HG03469 (cell line): ENCODE measurements around the gene AS3MT.
"Not testable (repeated sequence)": the region's sequence is repeated elsewhere in the genome, so short reads cannot be mapped to it uniquely, and the experiment has no call there.

Experiments
- ATAC-seq: cut with Tn5 transposase; IDR thresholded peaks from one replicate; pipeline ENCODE4 v1.9.1; 2021; ENCODE audit warnings: mild to moderate bottlenecking, moderate library complexity, moderate number of reproducible peaks; ENCODE audit not compliant: unreplicated experiment

The AS3MT gene

DNA sequence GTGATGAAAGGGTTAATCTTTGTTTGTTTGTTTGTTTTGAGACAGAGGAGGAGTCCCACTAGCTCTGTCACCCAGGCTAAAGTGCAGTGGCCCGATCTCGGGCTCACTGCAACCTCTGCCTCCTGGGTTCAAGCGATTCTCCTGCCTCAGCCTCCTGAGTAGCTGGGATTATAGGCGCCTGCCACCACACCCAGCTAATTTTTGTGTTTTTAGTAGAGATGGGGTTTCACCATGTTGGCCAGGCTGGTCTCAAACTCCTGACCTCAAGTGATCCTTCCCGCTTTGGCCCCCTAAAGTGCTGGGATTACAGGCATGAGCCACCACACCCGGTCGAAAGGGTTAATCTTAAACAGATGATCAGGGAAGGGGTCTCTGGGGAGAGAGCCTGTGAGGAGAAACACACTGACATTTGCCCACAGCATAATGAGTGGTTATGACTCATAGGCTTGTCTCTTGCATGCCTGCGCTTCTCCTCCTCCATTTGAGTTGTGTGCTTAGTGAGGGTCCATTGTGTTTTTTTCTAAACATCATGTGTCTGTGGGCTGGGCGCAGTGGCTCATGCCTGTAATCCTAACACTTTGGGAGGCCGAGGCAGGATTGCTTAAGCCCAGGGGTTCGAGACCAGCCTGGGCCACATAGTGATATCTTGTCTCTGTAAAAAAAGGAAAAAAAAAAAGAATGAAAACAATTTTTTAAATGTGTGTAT lies 13.4 kb upstream of the AS3MT start:
- not testable (repeated sequence) for ATAC-seq

DNA sequence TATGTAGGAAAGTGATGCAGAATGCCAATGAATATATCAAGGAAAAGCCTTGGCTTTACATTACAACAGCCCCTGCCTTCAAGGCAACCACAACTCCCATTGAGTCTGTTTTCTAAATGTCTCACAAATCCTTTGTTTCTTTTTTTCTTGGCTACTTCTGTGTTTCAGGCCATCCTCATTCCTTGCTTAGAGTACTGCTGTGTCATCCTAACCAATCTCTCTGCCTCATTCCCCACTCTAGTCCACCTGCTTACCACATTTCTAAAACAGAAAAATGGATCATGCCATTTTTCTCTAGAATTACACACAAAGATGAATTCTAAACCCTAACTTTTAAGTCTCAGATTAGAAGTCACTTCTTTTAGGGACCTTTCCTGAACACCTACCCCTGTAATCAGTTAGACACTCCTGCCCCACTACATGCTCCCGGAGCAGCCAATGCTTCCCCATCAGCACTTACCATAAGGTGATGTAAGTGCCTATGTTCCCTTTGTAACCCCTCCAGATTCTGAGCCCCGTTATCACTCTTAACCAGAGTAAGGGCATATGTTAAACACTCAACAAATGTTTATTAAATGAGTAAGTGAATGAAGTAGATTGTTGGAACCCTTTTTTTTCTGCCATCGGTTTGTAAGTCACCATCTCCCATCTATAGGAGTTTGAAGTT lies 12.4 kb upstream of the AS3MT start:
- ATAC-seq: no peak

DNA sequence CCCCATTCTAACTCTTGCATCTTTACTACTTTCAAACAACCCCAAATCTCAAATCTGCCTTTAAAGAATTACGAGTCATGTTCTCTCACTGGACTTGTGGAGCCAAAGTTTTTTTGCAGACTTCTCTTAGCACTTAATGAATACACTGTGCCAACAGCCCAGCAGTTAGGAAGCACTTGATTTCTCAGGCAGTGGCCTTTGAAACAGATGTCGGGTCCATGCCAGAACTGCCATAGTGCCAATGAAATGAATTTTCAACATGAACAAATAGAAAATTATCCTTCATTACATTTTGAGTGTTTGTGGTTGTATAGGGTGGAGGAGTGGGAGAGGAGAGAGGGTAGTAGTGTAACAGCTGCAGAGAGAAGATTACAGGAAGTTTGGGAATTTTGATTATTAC lies 9.4 kb upstream of the AS3MT start:
- no peak for ATAC-seq

DNA sequence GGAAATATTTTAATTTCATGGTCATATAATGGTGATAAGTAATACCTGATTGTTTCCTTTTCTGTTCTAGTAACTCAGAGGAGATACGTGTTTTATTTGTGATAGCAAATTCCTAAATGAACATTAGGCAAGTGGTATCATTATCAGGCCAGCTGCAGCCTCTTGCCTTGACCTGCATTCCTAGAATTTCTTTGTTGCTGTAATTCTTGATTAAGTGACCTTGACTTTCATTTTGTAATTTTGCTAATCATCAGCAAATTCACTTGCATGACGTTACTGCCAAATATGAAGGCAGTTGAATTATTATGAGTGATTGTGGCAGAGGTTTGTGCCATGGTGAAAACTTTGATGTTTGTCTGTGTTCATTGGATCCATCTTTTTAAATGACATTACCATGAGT lies 5.6 kb upstream of the AS3MT start:
- ATAC-seq: no peak

DNA sequence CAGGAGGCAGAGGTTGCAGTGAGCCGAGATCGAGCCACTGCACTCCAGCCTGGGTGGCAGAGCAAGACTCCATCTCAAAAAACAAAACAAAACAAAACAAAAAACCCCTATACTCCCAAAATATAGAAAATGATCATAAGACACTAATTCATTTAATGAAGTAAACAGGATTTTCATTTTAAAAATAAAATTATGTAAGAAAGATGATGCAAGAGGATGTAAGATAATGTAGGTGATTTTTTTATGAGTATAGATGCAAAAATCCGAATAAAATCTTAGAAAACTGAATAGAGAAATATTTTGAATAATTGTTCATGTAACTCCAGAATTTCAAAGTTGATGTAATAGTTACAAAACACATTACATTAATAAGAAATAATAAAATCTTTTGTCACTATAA lies 3.6 kb upstream of the AS3MT start:
- no peak for ATAC-seq

DNA sequence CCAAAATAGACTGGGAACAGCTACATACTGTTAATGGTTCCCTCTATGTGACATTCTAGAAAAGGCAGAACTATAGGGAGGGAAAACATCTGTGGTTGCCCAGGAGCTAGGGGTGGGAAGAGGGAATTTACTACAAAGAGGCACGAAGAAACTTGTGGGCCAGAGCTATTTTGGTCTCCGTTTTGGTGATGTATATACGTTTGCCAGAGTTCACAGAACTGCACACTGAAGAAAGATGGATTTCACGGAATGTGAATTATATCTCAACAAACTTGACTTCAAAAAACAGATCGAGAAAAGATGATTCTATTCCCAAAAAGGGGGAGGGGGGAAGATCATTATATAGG lies 386 bp upstream of the AS3MT start:
- ATAC-seq: no peak

DNA sequence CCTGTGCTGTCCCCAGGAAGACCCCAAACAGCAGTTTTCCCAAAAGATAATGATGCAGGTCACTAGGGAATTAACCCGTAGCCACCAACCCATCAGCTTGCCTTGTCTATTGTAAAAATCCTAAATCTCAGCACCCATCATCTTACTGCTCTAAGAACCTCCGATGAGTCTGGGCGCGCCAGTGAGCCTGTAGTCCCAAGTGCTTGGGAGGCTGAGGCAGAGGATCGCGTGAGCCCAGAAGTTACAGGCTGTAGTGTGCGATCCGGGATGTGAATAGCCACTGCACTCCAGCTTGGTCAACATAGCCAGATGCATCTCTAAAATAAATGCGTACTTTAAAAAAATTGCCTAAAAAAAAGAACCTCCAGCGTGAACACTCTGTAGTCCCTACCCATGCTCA lies 951 bp downstream of the AS3MT start:
- ATAC-seq: no peak

DNA sequence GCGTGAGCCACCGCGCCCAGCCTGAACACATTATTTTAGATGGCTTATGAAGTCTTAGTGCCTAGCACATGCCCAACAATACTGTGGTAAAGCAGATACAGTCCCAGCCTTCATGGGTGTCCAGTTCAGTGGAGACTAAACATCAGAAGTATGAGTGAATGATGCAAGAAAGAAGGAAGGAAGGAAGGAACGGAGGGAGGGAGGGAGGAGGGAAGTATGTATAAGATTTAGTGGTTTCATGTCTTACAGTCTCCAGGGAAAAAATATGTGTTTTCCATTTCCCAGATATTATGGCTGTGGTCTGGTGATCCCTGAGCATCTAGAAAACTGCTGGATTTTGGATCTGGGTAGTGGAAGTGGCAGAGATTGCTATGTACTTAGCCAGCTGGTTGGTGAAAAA lies 2.9 kb downstream of the AS3MT start:
- no peak for ATAC-seq

DNA sequence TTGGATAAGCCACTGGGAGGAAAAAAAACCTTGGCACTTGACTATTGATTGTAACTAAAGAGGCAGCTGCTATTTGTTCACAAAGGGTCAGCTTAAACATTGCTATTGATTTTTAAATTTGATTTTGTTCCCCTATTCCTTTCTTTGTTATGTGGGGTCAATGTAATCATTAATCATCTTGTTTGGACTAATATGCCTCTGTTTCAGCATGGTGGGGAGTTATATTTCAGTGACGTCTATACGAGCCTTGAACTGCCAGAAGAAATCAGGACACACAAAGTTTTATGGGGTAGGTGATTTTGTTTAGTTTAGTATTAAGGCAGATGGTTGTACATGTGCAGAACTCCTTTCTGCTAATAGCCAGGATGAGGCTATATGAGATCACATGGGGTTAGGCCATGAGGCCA lies 7.5 kb downstream of the AS3MT start:
- no peak for ATAC-seq

DNA sequence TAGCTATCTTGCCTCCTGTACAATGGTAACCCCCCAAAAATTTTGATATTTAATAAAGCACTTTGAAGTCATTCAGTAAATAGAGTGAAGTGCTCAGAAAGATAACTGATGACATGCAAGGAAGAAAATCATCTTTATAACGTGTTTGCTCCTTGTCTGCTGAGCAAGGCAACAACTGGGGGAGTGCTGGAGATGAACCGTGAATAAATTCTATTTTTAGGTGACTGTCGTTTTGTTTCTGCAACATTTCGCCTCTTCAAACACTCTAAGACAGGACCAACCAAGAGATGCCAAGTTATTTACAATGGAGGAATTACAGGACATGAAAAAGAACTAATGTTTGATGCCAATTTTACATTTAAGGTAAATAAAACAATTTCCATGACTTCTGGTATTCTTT lies 9.4 kb downstream of the AS3MT start:
- ATAC-seq: no peak

DNA sequence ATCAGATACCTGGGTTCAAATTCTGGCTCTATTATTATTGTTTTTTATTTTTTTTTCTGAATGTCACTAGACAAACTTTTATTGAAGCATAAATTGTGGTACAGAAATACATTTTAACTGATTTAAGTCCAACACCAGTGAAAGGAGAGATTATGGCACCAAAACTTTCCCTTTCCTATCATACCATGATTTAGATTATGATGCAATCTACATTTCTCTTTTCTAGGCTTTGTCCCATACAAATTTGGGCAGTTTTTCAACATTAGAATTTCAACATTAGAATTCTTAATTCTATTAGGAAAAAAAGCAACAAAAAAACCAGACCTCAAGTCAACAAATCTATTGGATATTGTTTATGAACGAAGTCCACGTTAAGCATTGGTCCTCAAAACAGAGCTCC lies 11.0 kb downstream of the AS3MT start:
- ATAC-seq: no peak

DNA sequence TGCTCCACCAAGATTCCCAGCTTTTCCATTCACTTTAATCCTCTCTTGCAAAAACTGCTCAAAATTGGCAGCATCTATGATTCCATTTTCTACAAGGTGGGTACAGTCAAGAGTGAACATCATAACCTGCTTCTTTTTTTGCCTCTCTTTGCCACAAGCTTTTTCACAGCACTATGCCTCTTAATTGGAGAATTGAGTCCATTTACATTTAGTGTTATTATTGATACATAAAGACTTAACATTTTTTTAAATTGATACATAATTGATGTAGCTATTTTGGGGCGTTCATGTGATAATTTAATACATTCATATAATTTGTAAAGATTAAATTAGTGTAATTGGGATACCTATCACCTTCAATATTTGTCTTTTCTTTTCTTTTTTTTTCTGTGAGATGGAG lies 18.8 kb downstream of the AS3MT start:
- ATAC-seq: no peak

DNA sequence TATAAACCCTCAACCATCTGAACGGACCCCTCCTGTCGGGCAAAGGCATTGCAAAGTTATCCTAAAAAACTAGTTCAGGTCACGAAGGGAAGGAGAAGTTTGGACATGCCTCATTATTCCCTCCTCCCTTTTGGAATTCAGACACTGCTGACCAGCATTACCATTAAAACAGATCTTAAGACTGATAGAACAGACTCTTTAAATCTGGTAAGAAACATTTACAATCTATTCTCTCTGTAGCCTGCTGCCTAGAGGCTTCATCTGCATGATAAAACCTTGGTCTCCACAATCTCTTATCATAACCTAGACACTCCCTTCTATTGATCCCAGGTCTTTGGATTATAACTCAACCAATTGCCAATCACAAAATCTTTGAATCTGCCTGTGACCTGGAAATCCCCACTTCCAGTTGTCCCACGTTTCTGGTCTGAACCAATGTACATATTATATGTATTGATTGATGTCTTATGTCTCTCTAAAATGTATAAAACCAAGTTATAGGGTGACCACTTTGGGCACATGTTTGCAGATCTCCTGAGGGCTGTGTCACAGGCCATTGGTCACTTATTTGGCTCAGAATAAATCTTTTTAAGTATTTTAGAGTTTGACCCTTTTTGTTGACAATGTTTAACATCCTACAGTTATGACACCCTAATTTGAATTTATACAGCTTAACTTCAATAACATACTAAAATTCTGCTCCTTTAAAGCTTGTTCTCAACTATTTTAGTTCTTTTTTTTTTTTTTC lies 25.4 kb downstream of the AS3MT start:
- ATAC-seq: no peak

DNA sequence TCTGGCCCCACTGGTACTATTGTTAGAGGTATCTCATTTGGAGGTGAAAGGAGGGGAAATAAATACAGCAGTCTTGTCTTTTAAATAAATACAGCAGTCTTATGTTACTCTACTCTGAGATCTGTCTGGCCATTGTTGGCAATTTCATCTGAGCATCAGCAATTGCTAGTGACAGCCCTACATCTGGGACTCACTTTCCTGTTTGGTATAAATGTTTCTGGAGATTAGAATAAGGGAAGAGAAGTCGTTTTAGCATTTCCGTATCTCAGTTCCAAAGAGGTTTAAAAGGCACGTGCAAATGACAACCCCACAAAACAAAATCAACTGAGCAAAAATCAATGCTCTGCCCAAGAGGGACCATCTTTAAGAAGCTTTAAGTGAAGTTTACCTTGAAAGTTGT lies 30.7 kb downstream of the AS3MT start:
- no peak for ATAC-seq

DNA sequence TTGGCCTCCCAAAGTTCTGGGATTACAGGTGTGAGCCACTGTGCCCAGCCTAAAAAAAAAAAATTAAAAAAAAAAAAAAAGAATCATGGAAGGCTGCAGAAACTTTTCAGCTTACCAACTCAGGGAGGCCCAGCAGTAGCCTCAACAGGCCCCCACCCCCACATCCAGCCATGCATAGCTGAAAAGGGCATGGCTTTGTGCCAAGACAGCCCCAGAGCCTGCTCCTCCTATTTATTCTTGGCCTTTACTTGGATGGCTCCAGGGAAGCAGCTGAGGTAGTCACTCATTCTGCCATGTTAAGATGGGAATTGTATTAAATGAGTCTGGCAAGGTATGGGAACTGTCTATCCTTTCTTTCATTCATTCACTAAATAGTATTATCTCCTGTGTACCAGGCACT lies 35.1 kb downstream of the AS3MT start:
- ATAC-seq: no peak

DNA sequence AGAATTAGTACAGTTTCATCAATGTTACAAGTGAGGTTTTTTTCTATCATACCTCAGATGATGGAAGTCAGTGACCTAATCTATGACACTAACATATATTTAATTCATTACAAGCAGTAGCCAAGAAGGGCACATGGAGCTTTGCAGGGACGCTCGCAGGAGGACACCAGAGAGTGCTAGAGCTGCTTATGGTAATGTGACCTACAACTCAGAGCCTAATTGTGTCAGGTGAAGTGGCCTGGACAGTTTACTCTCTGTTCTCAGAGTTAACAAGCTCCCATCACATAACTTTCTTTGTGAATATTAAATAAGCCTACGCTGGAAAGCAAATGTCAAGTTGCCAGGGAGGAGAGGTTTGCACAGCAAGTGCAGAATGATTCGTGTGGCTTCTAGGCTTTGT lies 37.2 kb downstream of the AS3MT start:
- ATAC-seq: no peak

DNA sequence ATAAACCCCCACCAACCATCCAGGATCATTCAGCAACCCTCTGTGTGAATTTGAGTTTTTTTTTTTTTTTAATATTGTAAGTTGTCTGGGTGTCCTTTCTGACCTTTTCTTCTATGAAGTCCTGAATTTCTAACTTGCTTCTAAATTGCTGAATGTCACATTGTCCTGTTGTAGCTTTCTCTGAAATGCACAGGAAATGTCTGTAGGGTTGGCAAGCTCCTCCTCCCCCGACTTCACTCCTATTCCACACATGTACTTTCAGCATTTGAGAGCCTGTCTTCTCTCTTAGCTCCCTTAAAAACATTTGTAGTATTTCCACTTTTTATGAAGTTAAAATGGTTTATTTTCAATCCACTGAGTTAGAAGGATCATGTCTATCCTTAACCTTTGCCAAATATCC lies 45.5 kb downstream of the AS3MT start:
- no peak for ATAC-seq

DNA sequence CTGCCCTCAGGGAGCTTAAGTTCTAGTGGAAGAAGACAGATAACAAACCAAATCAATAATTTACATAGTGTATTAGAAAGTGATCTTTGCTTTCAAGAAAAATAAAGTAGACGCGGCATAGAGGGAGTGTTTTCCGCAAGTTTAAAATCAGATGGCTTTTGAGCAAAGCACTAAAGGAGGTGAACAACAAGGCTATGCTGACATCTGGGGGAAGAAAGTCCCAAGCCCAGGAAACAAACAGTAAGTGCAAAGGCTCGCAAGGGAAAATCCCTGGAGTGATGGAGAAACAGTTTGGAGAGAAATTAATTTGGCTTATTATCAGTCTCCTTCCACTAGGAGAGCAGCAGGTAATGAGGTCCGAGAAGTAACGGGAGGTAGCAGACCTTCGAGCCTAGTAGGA lies 46.9 kb downstream of the AS3MT start:
- no peak for ATAC-seq

DNA sequence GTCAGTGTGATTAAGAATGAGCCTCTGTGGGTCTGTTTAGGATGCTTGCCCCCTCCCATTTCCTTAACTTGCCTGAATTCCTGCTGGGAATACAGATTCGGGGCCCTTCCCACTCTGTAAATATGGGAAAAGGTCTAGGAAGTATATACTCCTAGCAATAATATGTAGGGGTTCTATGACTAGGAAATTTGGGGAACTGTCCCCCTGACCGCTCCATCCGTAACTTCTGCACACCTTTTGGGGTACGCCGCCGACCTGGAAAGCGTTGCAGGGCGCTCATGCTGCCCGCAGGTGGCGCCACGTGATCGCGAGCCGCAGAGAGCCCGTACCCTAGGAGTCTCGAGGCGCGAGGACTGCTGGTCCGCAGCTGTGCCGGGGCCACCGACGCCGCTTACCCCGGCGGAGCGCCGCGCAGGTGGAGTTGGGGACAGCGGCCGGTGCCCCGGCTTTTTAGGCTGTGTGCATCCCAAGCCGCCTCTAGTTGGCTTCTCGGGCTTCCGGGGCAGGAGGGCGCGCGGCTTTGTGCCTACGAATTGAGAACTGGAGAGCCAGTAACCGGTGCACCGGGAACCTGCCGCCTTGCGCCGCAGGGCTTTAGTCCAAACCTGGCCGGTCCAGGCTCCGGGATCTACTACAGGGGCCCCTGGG lies 48.2 kb downstream of the AS3MT start:
- peak; percentile 22 for ATAC-seq

DNA sequence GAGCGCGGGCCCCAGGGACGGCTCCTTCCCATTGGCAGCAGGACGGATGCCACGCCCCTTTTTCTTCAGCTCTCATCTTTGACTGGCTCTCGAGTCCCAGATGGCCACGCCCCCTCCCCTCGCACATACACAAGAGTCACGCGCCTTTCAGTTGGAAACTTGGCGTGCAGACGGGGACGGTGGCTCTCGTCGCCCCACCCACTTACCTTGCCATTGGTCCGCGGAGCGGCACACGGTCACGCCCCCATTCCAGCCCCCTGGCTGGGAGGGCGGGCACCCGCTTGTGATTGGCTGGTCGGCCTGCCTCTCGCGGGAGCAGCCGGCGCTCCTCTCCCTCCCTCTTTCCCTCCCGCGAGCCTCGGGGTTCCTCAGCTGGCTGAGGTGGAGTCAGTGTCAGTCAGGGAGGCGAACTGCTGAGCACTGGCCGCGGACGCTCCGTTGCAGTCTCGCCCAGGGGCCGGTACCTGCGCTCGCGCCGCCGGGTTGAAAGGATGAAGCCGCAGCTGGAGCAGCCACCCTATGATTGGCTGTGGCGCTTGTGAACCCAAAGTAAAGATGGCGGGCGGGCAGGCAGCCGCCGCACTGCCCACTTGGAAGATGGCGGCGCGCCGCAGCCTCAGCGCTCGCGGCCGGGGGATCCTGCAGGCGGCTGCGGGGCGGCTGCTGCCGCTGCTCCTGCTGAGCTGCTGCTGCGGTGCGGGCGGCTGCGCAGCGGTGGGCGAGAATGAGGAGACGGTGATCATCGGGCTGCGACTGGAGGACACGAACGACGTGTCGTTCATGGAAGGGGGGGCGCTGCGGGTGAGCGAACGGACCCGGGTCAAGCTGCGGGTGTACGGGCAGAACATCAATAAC lies 48.9 kb downstream of the AS3MT start, which contains the start of gene CNNM2:
TSS of gene CNNM2 (plus strand) at position 333 of the 855 bp plus-strand sequence. CDS start at position 520, 187 bp downstream.
- peak; percentile 79 for ATAC-seq

DNA sequence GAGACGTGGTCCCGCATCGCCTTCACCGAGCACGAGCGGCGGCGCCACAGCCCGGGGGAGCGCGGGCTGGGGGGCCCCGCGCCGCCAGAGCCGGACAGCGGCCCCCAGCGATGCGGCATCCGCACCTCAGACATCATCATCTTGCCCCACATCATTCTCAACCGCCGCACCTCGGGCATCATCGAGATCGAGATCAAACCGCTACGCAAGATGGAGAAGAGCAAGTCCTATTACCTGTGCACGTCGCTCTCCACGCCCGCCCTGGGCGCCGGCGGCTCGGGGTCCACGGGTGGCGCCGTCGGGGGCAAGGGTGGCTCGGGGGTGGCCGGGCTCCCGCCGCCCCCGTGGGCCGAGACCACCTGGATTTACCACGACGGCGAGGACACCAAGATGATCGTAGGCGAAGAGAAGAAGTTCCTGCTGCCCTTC lies 49.6 kb downstream of the AS3MT start:
- ATAC-seq: no peak
